Measurements from ENCODE around the gene ACTA2.

The ACTA2 gene

DNA sequence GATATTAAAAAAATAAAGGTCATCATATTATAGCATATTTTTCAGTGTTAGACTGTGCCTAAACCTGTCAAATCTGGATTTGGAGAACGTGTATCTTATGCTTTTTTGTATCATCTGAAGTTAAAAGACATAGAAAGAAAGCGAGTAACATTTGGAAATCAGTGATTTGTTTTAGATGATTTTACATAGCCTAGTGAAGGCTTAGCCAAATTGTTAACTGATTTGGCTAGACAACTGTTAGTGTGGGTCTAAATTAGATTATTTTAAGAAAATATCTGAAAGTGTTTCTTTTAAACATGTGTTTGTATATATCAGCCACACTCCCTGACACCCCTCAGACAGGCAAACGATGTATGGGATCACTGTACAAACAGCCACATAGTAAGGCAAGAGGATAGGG is 35.6 kb downstream of the ACTA2 start:
- no peak for DNase-seq

DNA sequence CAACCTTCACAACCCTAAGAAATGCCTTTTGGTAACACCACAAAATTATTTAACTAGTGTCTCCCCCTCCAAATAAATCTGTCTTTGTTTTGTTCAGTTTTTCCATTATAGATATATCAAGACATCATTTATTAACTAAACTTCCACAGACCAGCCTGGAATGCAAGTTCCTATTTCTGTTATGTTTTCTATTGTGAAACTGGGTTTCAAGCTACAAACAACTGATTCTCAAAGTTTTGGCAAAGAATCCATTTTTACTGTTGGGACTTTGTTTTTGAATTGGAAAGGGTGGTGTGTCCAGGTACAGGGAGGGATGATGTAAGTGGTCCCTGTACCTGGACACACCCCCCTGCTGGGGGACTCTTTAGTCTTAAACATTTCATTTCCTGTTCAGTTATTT is 36.3 kb downstream of the ACTA2 start:
- no peak for DNase-seq

GRCh38 chr10:88915781-88916180 is 36.8 kb downstream of the ACTA2 start:
- DNase-seq = no peak

DNA sequence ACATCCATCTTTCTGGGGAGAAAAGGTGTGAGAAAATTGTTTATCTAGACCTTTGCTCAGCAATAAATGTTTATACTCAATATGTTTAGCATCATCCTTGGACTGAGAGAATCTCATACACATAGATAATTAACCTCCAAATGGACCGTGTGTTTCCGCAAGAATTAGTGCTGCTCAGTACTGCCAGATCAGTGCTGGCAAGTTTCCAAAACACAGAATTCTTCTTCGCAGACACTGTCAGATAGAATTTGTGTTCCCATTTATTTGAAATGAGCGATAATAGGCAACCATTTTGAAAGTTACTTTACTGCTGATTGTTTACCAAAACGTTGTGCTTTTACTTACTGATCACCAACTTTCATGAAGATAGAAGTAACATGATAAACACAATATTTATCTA is 38.8 kb downstream of the ACTA2 start:
- no peak for DNase-seq

DNA sequence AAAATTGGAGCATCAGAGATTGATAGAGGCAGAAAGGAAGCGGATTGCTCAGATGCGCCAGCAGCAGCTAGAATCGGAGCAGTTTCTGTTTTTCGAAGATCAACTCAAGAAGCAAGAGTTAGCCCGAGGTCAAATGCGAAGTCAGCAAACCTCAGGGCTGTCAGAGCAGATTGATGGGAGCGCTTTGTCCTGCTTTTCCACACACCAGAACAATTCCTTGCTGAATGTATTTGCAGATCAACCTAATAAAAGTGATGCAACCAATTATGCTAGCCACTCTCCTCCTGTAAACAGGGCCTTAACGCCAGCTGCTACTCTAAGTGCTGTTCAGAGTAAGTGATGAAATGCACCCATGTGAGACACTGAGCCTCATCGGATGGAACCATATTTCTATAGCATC is 39.4 kb downstream of the ACTA2 start:
- no peak for DNase-seq

- no peak for DNase-seq
These were observed 40.7 kb downstream of the ACTA2 start for GRCh38 chr10:88911851-88912250.

DNA sequence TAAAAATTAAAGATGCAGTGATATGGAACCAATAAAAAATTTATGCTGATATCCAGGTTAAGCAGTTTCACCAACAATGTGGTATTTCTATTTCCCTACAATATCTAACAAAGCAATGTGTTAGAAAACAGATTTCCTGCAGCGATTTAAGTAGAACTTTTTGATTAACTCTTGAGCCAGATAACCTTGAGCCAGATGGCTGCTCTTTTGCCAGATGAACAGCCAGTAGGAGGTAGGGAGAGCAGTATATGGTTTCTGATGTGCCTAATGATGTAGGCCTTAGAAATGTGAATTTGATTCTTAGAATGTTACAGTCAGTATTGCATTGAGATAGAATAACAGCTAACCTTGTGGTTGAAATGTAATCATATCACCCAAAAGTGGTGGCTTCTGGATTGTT is 41.5 kb downstream of the ACTA2 start:
- DNase-seq = no peak

- no peak for DNase-seq
These were observed 44.4 kb downstream of the ACTA2 start for GRCh38 chr10:88908194-88908593.

DNA sequence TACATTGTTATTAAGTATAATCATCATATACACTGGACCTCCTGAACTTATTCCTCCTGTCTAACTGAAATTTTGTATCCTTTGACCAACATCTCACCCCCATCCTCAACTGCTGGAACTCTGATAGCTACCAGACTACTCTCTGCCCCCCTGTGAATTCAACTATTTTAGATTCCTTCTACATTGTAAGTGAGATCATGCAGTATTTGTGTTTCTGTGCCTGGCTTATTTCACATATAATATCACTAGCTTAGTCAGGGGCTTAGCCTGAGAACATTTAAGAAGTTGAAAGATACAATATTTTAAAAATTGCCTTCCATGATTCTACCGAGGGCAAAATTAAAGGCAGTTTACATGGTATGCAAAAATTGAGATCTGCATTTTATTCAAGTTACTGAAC is 45.7 kb downstream of the ACTA2 start:
- DNase-seq = no peak

DNA sequence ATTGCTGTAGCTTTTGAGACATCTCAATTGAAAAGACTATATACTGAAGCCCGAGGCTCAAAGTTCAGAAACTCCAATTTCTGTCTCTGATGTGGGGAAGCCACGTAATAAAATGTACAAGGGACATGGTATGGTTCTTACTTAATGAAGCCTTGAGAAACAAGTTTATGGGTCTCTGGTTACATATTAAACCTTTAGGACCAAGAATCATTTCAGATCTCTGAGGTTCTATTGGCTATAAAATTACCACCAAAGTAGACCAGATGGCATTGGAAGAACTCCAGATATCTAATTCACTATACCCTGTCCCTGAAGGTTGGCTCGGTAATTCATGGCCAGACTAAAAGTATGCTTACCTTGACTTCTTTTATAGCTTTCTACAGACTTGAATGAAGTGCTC is 48.9 kb downstream of the ACTA2 start:
- no peak for DNase-seq

- DNase-seq = no peak
These were observed 50.4 kb downstream of the ACTA2 start for GRCh38 chr10:88901984-88902789.

- DNase-seq = no peak
These were observed 51.2 kb downstream of the ACTA2 start for GRCh38 chr10:88901206-88901983.

DNA sequence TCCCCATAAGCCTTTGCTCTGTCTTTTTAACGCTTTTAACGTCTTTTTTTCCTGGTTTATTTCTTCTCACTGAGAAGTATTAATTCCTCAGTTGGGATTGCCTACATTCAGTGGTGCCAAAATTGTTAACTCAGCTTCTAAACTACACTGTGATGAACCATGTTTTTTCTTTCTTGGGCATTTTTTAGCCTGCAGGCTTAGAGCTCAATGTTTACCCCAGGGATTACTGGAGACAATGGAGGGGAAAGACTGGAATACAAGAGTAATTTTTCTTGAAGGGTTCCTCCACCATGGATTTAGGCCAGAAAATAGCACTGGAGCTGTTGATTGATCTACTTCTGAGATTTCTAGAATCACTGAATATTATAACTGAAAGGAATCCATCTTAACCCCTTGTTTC is 52.7 kb downstream of the ACTA2 start:
- no peak for DNase-seq

DNA sequence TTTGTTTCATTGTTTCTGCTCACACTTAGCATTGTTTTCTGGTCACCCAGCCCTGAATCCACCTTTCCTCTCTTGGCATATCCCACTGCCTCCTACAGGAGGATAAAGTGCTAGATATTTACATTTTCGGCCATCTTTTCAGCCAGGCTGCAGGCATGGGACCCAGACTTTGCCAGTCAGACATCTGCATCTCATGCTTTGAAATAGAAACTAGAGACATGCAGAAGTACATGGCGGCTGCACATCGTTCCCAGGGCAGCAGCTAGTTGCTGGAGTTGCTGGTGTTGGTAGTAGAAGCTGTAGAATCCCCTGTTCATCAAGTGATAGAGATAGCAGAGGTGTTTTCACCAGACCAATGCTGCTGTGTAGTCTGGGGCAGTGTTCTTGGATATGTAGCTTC is 53.8 kb downstream of the ACTA2 start:
- no peak for DNase-seq

DNA sequence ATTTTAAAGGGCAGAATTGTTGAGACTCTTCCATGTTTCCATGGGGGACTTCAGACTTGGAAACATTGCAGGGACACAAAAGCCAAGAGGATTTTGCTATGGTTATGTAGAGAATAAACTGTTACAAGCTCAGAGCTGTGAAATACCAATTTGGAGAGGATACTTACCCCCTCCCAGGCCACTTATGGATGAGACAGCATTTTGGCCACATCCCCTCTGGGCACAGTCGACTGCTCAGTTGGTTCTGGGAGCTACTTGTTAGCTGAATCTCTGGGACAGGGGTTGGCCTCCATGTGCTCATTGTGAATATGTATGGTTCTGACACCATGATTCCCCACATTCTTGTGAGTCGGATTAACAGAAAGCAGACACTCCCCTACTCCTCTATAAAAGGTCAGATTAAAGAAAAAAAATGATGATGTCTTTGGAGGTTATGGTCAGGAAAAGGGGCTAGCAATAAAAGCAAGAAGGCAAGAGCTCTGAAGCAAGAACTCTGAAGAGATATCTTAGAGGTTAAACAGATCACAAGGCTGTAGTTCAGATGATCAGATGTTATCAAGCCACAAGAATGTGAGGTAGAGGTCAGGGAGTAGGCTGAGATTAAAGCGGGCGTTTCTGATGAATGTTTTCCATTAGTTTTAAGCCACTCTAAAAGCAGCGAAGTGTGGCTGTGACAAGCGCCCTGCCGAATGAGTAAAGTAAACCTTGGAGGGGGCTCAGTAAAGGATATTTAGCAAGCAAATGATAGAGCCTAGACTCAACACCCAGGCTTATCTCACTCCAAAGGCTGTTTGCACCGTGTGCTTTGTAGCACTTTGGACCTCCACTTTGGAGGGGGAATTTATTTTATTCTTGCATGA is 55.3 kb downstream of the ACTA2 start:
- DNase-seq = no peak

- no peak for DNase-seq
These were observed 56.1 kb downstream of the ACTA2 start for GRCh38 chr10:88896372-88896993.

GRCh38 chr10:88895250-88895649 is 57.3 kb downstream of the ACTA2 start:
- no peak for DNase-seq

- no peak for DNase-seq
These were observed 59.0 kb downstream of the ACTA2 start for GRCh38 chr10:88893611-88894010.

DNA sequence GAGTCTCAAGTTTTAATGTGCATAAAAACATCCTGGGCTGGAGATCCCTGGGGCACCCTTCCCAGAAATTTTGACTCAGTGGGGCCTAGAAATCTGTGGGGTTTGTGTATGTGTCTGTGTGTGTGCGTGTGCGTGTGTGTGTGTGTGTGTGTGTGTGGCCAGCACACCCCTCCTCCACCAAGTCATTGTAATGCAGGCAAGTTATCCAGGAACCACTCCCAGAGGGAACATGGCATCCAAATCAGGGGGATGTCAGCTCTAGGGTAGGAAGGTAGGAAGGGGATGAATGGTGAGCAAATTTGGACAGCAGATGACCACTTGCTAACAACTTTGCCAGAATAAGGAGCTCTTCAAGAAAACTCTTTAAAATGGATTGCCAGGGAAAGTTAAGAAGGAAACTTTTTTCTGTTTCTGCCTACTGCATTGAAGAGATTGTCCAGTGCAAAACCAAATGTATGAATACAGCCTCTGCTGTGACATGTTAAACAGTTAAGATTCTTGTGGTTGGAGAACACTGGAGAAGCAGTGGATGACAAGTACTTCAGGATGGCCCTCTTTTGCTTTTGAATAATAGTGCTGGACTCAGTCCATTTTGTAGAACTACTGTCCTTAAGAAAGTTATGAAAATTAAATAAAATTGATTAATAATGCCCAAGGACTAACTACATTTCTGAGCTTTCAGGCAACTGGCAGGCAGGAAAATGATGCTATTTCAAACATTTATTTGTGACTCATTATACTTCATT is 60.2 kb downstream of the ACTA2 start:
- no peak for DNase-seq

DNA sequence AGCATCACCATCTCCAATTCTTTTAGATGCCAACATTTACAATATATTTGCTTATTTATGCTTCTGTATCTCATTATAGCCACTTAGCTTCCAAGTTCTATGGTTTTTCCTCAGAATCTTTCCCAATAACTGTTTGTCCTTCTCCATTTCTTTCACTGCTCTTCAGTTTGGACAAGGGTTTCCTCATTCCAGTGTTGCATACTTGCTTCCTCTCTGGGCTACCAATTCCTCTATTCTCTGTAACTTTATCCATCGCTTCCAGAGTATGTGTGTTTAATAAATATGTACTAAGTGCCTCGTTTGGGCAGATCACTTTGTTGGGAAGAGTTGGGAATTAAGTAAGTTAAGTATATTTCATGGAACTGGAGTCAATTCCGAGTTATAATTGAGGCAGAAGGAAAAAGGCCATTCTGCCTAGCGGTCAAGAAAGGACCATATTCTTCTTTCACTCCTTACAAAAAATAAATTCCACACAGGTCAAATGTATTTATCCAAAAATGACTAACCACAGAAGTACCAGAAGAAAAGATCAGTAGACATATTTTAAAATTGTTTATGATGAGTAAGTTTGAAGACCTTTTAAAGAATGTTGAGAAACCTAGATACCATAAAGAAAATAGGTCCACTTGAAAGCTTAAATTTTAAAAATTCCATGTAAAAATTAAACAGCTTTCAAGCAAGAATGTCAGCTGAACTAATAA is 61.7 kb downstream of the ACTA2 start:
- DNase-seq = no peak

DNA sequence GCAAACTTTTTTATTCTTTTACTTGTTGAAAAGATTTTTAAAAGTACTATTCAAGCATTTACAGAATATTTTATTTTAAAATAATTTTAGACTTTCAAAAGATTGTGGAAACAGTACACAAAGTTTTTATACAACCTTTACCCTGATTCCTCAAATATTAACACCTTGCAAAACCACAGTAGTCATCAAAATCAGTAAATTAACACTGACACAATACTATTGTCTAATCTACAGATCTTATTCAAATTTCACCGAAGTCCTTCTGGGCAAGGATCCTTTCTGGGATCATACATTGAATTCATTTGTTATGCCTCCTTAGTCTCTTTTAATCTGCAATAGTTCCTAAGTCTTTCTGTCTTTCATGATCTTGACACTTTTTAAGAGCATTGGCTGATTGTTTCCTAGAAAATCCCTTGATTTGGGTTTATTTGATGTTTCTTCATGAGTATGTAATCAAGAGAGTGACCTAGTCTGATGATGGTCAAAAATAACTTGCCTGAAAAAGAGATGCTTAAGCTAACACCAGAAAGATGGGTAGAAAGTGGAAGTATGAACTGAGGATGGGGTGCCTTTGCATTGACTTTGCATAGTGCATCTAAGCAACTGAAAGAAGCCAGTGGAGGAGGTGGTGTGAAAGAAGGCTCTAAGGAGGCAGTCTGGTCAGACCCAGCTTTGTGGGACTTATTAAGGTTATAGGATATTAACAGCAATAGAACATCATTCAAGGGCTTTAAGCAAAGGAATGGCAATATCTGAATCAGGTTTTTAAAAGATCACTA is 62.8 kb downstream of the ACTA2 start:
- no peak for DNase-seq
